Lower lobe of right lung (tissue), 2 donors: Measurements from ENCODE around the gene COL4A1. TPM values are rescaled to one million over a fixed set of nuclear protein-coding genes. Genes with fewer than 3 reads are reported as not detected.
A peak's percentile ranks its signal among the peaks of the same experiment; 100 is the strongest.

ENCODE experiments used
- ATAC-seq, 2 donors: fragments of 200-7000 bp; cut with Tn5 transposase; one replicate each; pipeline ENCODE4 v1.9.1; 2020 to 2022; ENCODE audit warnings: mild to moderate bottlenecking in 2 of 2, moderate library complexity in 2 of 2
- DNase-seq: peaks from one replicate; pipeline ENCODE4 v3.0.0-alpha.2; 2020
- H3K27ac ChIP-seq: fragments of 200-600 bp; one replicate; pipeline ENCODE4 v1.8.0; 2022
- H3K27me3 ChIP-seq: fragments of 200-600 bp; one replicate; pipeline ENCODE4 v1.8.0; 2022; ENCODE audit warnings: low read depth
- H3K36me3 ChIP-seq: fragments of 200-600 bp; one replicate; pipeline ENCODE4 v1.8.0; 2022; ENCODE audit warnings: mild to moderate bottlenecking
- H3K4me1 ChIP-seq: fragments of 200-600 bp; one replicate; pipeline ENCODE4 v1.8.0; 2022
- H3K4me3 ChIP-seq: fragments of 200-600 bp; one replicate; pipeline ENCODE4 v1.8.0; 2022; ENCODE audit warnings: mild to moderate bottlenecking
- H3K9me3 ChIP-seq: fragments of 200-600 bp; one replicate; pipeline ENCODE4 v1.8.0; 2022
- intact Hi-C: fragments of 100-400 bp; cut with DNase I; formaldehyde crosslinking; loops from one replicate; pipeline ENCODE4 v1.11.0; 2022
- total RNA-seq: library from RNA; stranded (reverse); fragmentation: NEBNext Ultra II Directional; extraction: Animal tissue kit (Norgen Biotek cat#: 25700); gene quantifications from one replicate; pipeline ENCODE4 v1.2.1, GENCODE V29; 2021
- TF ChIP-seq, protein P1 (sequence below): fragments of 200-600 bp; IDR thresholded peaks from one replicate; pipeline ENCODE4 v1.8.0; 2022; ENCODE audit warnings: antibody characterized with exemption, mild to moderate bottlenecking
- donor health status: DM: no; HTN: yes; CAD: no; lungs with severe emphysema.

COL4A1 gene
- total RNA-seq, 1 donor from 2014 or later, result 161 TPM

DNA sequence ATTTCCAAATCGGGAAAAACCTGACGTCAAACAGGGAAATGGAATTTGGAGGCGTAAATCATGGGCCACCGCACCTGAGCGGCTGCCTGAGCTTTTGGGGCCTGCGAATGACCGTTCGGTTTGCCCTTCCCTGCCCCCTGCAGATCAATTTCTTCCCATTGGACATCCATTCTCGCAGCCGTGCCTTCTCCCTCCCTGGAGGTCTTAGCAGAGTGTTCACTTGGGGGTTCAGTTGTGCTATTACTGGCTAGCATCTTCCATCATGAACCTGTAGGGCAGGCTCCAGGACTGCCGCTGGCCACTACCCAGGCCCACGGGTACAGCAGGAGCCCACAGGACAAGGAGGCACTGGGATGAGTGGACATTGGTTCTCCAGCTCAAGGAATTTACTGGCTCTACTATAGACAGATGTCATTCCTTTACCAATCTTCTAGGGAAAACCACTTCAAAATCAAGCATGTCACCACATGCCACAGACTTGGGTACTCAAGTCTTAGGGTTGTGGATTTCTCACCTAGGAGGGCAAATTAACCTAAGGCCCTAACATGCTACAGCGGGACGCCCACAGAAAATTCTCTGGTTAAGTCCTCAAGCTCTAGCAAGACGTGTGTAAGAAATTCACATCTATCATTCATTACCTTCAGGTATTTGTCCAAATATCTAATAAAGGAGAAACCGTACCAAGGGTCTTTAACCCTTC lies 75.5 kb downstream of the COL4A1 start:
- TF ChIP-seq, protein P1, sequence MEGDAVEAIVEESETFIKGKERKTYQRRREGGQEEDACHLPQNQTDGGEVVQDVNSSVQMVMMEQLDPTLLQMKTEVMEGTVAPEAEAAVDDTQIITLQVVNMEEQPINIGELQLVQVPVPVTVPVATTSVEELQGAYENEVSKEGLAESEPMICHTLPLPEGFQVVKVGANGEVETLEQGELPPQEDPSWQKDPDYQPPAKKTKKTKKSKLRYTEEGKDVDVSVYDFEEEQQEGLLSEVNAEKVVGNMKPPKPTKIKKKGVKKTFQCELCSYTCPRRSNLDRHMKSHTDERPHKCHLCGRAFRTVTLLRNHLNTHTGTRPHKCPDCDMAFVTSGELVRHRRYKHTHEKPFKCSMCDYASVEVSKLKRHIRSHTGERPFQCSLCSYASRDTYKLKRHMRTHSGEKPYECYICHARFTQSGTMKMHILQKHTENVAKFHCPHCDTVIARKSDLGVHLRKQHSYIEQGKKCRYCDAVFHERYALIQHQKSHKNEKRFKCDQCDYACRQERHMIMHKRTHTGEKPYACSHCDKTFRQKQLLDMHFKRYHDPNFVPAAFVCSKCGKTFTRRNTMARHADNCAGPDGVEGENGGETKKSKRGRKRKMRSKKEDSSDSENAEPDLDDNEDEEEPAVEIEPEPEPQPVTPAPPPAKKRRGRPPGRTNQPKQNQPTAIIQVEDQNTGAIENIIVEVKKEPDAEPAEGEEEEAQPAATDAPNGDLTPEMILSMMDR, result no peak
- Histone ChIP-seq H3K27ac (no peak overlapping the region), H3K9me3 (no peaks in the 10 kb centered on the region), H3K4me3 (no peak overlapping the region), H3K27me3 (no peaks in the 10 kb centered on the region), H3K36me3 (no peaks in the 10 kb centered on the region), H3K4me1 (peaks cover 25% of the 10 kb centered on the region)
- intact Hi-C loops, result loop anchor here (10.0 kb wide), 1 partner anchor 73 kb away; the partner anchor contains the start of genes COL4A1 and COL4A2
- no peak for DNase-seq
- ATAC-seq, result no peak

DNA sequence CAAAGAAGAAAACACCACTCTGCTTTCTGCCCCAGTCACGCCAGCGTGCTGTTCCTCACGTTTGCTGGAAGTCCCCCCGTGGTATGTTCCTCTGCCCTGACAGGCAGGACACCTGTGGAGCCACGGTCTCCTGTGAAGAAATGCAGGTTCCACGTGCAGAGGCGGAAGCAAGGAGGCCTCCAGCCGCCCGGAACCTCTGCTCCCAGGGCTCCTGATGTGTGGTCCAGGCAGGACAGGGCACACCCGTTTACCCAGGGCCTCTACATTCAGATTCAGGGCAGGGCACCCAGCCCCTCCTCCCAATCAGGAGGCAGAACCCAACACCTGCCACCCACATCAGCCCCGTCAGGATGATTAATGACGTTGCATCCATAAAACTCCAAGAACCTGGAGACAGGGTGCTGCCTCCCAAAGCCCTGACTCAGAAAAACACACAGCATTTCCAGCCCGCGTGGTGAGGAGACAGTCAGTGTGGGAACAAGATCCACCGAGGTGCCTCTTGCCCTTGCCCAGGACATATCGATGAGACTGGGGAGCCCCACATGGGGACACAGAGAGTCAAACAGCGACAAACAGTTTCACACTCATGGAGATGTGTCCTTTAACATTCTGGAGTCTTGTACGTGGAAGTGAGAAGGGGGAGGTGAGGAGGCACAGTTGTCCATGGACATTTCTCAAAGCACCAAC lies 76.2 kb downstream of the COL4A1 start:
- DNase-seq, result no peak
- no peak for ATAC-seq

DNA sequence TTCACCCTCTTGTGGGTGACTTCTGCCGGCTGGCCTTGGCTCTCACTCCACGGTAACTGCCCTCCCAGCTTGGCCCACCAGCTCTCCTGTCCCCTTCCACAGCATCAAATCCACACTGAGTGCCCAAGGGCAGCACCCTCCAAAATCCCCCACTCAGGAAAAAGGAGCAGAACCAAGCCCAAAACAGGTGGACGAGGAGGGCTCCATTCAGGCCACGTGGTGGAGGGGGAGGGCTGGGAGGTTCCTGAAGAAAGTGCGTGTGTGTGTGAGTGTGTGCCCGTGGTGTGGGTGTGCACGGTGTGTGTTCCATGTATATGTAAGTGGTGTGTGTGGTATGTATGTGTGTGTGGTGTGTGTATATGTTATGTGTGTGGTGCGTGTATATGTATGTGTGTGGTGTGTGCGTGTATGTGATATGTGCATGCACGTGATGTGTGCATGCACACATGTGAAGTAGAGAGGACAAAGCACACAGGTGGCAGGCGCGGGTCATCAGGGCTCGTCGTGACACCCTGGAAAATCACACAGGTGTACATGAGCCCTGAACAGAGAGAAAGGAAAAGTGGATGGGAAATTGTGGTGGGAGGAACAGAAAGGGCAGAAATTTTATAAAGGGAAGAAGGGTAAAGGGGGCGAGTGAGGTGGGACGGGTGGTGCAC lies 76.9 kb downstream of the COL4A1 start:
- TF ChIP-seq, protein P1, result no peak
- Histone ChIP-seq H3K27ac (no peak overlapping the region), H3K27me3 (no peaks in the 10 kb centered on the region), H3K36me3 (no peaks in the 10 kb centered on the region), H3K4me3 (no peak overlapping the region), H3K4me1 (peaks cover 34% of the 10 kb centered on the region), H3K9me3 (no peaks in the 10 kb centered on the region)
- intact Hi-C loops, result loop anchor here (10.0 kb wide), 2 partner anchors 75 to 195 kb away; partner anchors contain the start of genes COL4A1 and COL4A2
- ATAC-seq, result peak in 1 of 2 donors; percentile 23
- DNase-seq, result no peak

More for the DNA sequence above, 76.2 kb downstream of the COL4A1 start:
- no peaks in the 10 kb centered on the region for H3K9me3 ChIP-seq
- TF ChIP-seq, protein P1, result no peak
- intact Hi-C loops, result loop anchor here (10.0 kb wide), 1 partner anchor 74 kb away; the partner anchor contains the start of genes COL4A1 and COL4A2
- H3K36me3 ChIP-seq, result no peaks in the 10 kb centered on the region
- H3K4me1 ChIP-seq, result peaks cover 30% of the 10 kb centered on the region
- H3K27me3 ChIP-seq, result no peaks in the 10 kb centered on the region
- no peak overlapping the region for H3K4me3 ChIP-seq
- H3K27ac ChIP-seq, result no peak overlapping the region

DNA sequence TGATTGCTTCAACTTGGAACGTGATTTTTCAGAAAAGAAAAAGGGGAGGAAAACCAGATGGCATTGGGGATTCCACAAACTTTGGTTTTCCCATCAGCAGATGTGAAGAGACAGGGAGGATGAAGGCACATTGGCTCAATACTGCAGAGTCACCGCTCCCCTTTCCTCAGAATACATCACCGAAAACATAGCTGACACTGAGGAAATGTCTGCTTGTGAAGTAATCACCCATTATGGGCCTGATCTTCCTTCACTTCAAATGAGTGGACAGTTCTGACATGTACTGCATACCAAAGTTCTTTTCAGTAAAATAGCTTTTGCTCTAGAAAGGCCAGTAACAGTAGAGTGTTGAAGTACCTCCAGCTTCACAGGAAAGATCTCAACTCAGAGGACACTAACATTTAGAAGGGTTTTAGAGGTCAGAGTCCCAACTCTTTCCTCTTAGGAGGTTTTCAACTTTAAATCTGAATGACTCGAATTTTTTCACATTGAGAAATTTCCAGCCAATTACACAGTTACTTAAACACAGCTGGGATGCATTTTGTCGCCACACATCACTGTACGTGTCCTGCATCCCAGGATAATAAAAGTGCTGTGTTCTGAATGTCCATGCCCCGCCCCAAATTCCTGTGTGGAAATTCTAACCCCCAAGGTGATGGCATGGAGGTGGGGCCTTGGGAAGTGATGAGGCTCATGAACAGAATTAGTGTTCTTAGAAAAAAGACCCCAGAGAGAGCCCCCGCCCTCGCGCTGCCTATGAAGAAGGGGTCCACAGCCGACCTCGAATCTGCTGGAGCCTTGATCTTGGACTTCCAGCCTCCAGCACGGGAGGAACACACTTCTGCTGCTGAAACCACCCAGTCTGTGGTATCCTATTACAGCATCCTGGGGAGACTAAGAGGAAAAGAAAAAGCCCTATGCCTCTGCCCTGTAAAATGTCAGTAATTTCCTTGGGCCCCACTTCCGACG lies 77.7 kb downstream of the COL4A1 start:
- intact Hi-C loops, result loop anchor here (10.0 kb wide), 1 partner anchor 196 kb away; no protein-coding TSS in a partner anchor
- Histone ChIP-seq H3K36me3 (no peaks in the 10 kb centered on the region), H3K27ac (no peak overlapping the region), H3K9me3 (no peaks in the 10 kb centered on the region), H3K4me3 (no peak overlapping the region), H3K4me1 (peaks cover 33% of the 10 kb centered on the region), H3K27me3 (no peaks in the 10 kb centered on the region)
- DNase-seq (no peak), ATAC-seq (no peak)
- TF ChIP-seq, protein P1, result no peak
